IMR-90 (cell line): ENCODE data around the gene MYL12B. TPM values are rescaled to one million over a fixed set of nuclear protein-coding genes. Genes with fewer than 3 reads are reported as not detected.

Experiments
- ATAC-seq: fragments of 200-7000 bp; cut with Tn5 transposase; 2 replicates; pipeline ENCODE4 v1.9.1; 2020; ENCODE audit warnings: low read depth, mild to moderate bottlenecking, moderate library complexity
- BruUV-seq: library from RNA; stranded (reverse); fragments of 400-500 nt; replicated peaks from 2 replicates; lab custom pipeline; 2021; lab: Mats Ljungman, UMichigan
- CTCF ChIA-PET: fragments of 300-600 bp; formaldehyde crosslinking; extraction: SDS; loops from one replicate; lab custom pipeline; 2021; ENCODE audit warnings: antibody characterized with exemption; lab: Yijun Ruan, JAX
- POLR2A ChIA-PET: fragments of 300-600 bp; sonication (Branson Sonifier 250); formaldehyde crosslinking; loops from one replicate; lab custom pipeline; 2022; ENCODE audit warnings: antibody characterized with exemption; ENCODE audit not compliant: unreplicated experiment; lab: Charles Lee
- DNase-seq: peaks from one replicate; pipeline ENCODE4 v3.0.0; 2013
- H2AFZ ChIP-seq: replicated peaks from 2 replicates; pipeline ENCODE3; 2013; ENCODE audit warnings: low read length, mild to moderate bottlenecking; ENCODE audit not compliant: poor library complexity
- H2AK5ac ChIP-seq: 2 replicates; pipeline ENCODE4 v1.6.1; 2013; ENCODE audit warnings: low read depth, low read length, inconsistent platforms
- H2AK9ac ChIP-seq: replicated peaks from 2 replicates; pipeline ENCODE3; 2013; ENCODE audit warnings: mild to moderate bottlenecking, low read depth, low read length, moderate library complexity; ENCODE audit not compliant: poor library complexity
- H2BK120ac ChIP-seq: 2 replicates; pipeline ENCODE4 v1.6.1; 2013; ENCODE audit warnings: low read depth, low read length, inconsistent platforms
- H2BK15ac ChIP-seq: 3 replicates; pipeline ENCODE4 v1.6.1; 2013; ENCODE audit warnings: low read depth, low read length, inconsistent platforms
- H2BK20ac ChIP-seq: 2 replicates; pipeline ENCODE4 v1.6.1; 2013; ENCODE audit warnings: low read depth, mild to moderate bottlenecking, inconsistent platforms, low read length, moderate library complexity
- H2BK5ac ChIP-seq: 2 replicates; pipeline ENCODE4 v1.6.1; 2013; ENCODE audit warnings: mild to moderate bottlenecking, low read depth, low read length, inconsistent platforms; ENCODE audit not compliant: poor library complexity, severe bottlenecking
- H3K14ac ChIP-seq: replicated peaks from 2 replicates; pipeline ENCODE4 v1.6.1; 2013; ENCODE audit warnings: low read depth, low read length, inconsistent platforms
- H3K18ac ChIP-seq: 2 replicates; pipeline ENCODE4 v1.6.1; 2013; ENCODE audit warnings: low read depth, low read length, control low read depth
- H3K23ac ChIP-seq: 2 replicates; pipeline ENCODE4 v1.6.1; 2013; ENCODE audit warnings: low read depth, low read length, inconsistent platforms
- H3K27ac ChIP-seq: 2 replicates; pipeline ENCODE4 v1.5.1; 2013; ENCODE audit warnings: mild to moderate bottlenecking, control low read depth, low read length; ENCODE audit not compliant: insufficient read depth
- H3K27me3 ChIP-seq: 2 replicates; pipeline ENCODE4 v1.6.1; 2013; ENCODE audit warnings: low read length; ENCODE audit not compliant: control insufficient read depth, insufficient read depth
- H3K36me3 ChIP-seq: 2 replicates; pipeline ENCODE4 v1.6.1; 2013; ENCODE audit warnings: low read length, mixed read lengths; ENCODE audit not compliant: control insufficient read depth, insufficient read depth
- H3K4ac ChIP-seq: 2 replicates; pipeline ENCODE4 v1.6.1; 2013; ENCODE audit warnings: low read depth, low read length, inconsistent platforms
- H3K4me1 ChIP-seq: 2 replicates; pipeline ENCODE4 v1.6.1; 2013; ENCODE audit warnings: low read length, mixed read lengths; ENCODE audit not compliant: control insufficient read depth, insufficient read depth
- H3K4me2 ChIP-seq: 2 replicates; pipeline ENCODE4 v1.6.1; 2013; ENCODE audit warnings: low read depth, mild to moderate bottlenecking, control low read depth, low read length, moderate library complexity
- H3K4me3 ChIP-seq: 2 replicates; pipeline ENCODE4 v1.5.1; 2013; ENCODE audit warnings: low read depth, mild to moderate bottlenecking, control low read depth, low read length, moderate library complexity; ENCODE audit not compliant: insufficient read depth
- H3K56ac ChIP-seq: 2 replicates; pipeline ENCODE4 v1.6.1; 2013; ENCODE audit warnings: low read length, inconsistent platforms; ENCODE audit not compliant: insufficient read depth; ENCODE audit errors: extremely low read depth
- H3K79me1 ChIP-seq, 2 experiments: 2 replicates each; pipeline ENCODE4 v1.6.1; 2013; ENCODE audit warnings: low read length in 2 of 2, inconsistent platforms in 1 of 2, low read depth in 1 of 2
- H3K9ac ChIP-seq: 2 replicates; pipeline ENCODE4 v1.6.1; 2013; ENCODE audit warnings: low read depth, low read length, control low read depth
- H3K9me1 ChIP-seq: 2 replicates; pipeline ENCODE4 v1.6.1; 2013; ENCODE audit warnings: low read length, inconsistent platforms; ENCODE audit not compliant: insufficient read depth
- H3K9me3 ChIP-seq: 2 replicates; pipeline ENCODE4 v1.6.1; 2013; ENCODE audit warnings: low read length; ENCODE audit not compliant: control insufficient read depth, insufficient read depth
- H4K20me1 ChIP-seq: 2 replicates; pipeline ENCODE4 v1.6.1; 2013; ENCODE audit warnings: low read length, inconsistent platforms; ENCODE audit not compliant: insufficient read depth
- H4K5ac ChIP-seq: 2 replicates; pipeline ENCODE4 v1.6.1; 2013; ENCODE audit warnings: mild to moderate bottlenecking, low read depth, low read length, control low read depth
- H4K8ac ChIP-seq, 2 experiments: 2 replicates each; pipeline ENCODE4 v1.6.1; 2013; ENCODE audit warnings: low read depth in 2 of 2, low read length in 2 of 2, control low read depth in 1 of 2, inconsistent platforms in 1 of 2
- H4K91ac ChIP-seq: 2 replicates; pipeline ENCODE4 v1.6.1; 2013; ENCODE audit warnings: low read depth, low read length, inconsistent platforms; ENCODE audit not compliant: insufficient read depth
- BHLHE40 ChIP-seq: fragments of 150-350 bp; IDR thresholded peaks from 2 replicates; pipeline ENCODE4 v1.6.1; 2016; ENCODE audit warnings: mild to moderate bottlenecking, low read depth, low read length
- CEBPB ChIP-seq: IDR thresholded peaks from 2 replicates; pipeline ENCODE4 v1.6.1; 2012; ENCODE audit warnings: low read depth, low read length, improper control_type of control experiment
- CTCF ChIP-seq: conservative IDR thresholded peaks from 2 replicates; pipeline ENCODE4 v1.5.1; 2012; ENCODE audit warnings: mild to moderate bottlenecking, low read depth, low read length, improper control_type of control experiment
- ELK1 ChIP-seq: fragments of 150-350 bp; IDR thresholded peaks from 2 replicates; pipeline ENCODE4 v1.6.1; 2016; ENCODE audit warnings: low read depth, mild to moderate bottlenecking, low read length, moderate library complexity, borderline replicate concordance
- MAFK ChIP-seq: IDR thresholded peaks from 2 replicates; pipeline ENCODE4 v1.6.1; 2012; ENCODE audit warnings: low read depth, low read length, improper control_type of control experiment
- MAZ ChIP-seq: IDR thresholded peaks from 2 replicates; pipeline ENCODE4 v1.6.1; 2012; ENCODE audit warnings: low read depth, mild to moderate bottlenecking, low read length, improper control_type of control experiment, moderate library complexity, borderline replicate concordance
- NFE2L2 ChIP-seq: fragments of 150-350 bp; IDR thresholded peaks from 2 replicates; pipeline ENCODE4 v1.6.1; 2016; ENCODE audit warnings: low read depth, mild to moderate bottlenecking, low read length
- POLR2A ChIP-seq: IDR thresholded peaks from 2 replicates; pipeline ENCODE4 v1.6.1; 2012; ENCODE audit warnings: mild to moderate bottlenecking, low read depth, low read length
- RAD21 ChIP-seq: IDR thresholded peaks from 2 replicates; pipeline ENCODE4 v1.6.1; 2012; ENCODE audit warnings: low read length, improper control_type of control experiment
- RCOR1 ChIP-seq: IDR thresholded peaks from 2 replicates; pipeline ENCODE4 v1.6.1; 2012; ENCODE audit warnings: mild to moderate bottlenecking, low read length, improper control_type of control experiment; ENCODE audit not compliant: insufficient replicate concordance
- SMC3 ChIP-seq: fragments of 150-350 bp; IDR thresholded peaks from 2 replicates; pipeline ENCODE4 v1.6.1; 2016; ENCODE audit warnings: low read depth, mild to moderate bottlenecking, antibody characterized with exemption, low read length, moderate library complexity
- USF2 ChIP-seq: fragments of 150-350 bp; IDR thresholded peaks from 2 replicates; pipeline ENCODE4 v1.6.1; 2017; ENCODE audit warnings: mild to moderate bottlenecking, antibody characterized with exemption, low read length, low read depth
- WGBS, 2 experiments: methylation state at CpG; one replicate each; pipeline versions ENCODE4 v1.1.5 to v1.1.7; 2013; ENCODE audit warnings: missing lambda C conversion rate in 2 of 2; ENCODE audit not compliant: insufficient read length in 1 of 2; ENCODE audit errors: extremely low coverage in 2 of 2; 5-methylcytosine and 5-hydroxymethylcytosine counted together
- dilution Hi-C: fragments of 300-500 bp; cut with HindIII; formaldehyde crosslinking; loops from one replicate; pipeline ENCODE4 v1.14.3; 2018; ENCODE audit warnings: low sequenced_read_pairs; ENCODE audit not compliant: unreplicated experiment
- in situ Hi-C: fragments of 300-500 bp; cut with MboI; formaldehyde crosslinking; loops from 3 replicates; pipeline ENCODE4 v1.14.3; 2019; ENCODE audit warnings: low sequenced_read_pairs, inconsistent platforms, mixed read lengths
- intact Hi-C: fragments of 100-400 bp; cut with micrococcal nuclease; formaldehyde crosslinking; loops from 2 replicates; pipeline ENCODE4 v1.10.0; 2022
- polyA plus RNA-seq, 3 experiments: library from polyadenylated mRNA; depleted of rRNA; stranded (reverse); fragments of >200 nt; gene quantifications; 2 replicates each; pipeline ENCODE4 v1.2.3, GENCODE V29; 2012; ENCODE audit warnings: low replicate concordance in 1 of 3
- total RNA-seq: library from RNA; depleted of rRNA; stranded (reverse); fragments of >200 nt; gene quantifications from 2 replicates; pipeline ENCODE4 v1.2.3, GENCODE V29; 2012

Gene MYL12B
- total and polyA plus RNA-seq, 2 of the 4 experiments (the other 2 are of a cell fraction), result 692 to 816 TPM

- H3K9me3 ChIP-seq, result no peaks in the 10 kb centered on the region
- H3K27me3 ChIP-seq, result no peaks in the 10 kb centered on the region
- POLR2A ChIA-PET, result no interaction called here
- no peaks in the 10 kb centered on the region for H3K79me1 ChIP-seq
- no peak overlapping the region for H3K9ac ChIP-seq
- in situ Hi-C loops, result no loop called here
- H2AK5ac ChIP-seq, result no peak overlapping the region
- TF ChIP-seq SMC3 (no peak), POLR2A (no peak), RCOR1 (no peak), CEBPB (no peak), NFE2L2 (no peak), MAZ (no peak), CTCF (no peak), RAD21 (no peak), USF2 (no peak), BHLHE40 (no peak), ELK1 (no peak), MAFK (no peak)
- H2BK5ac ChIP-seq, result no peak overlapping the region
- no peak overlapping the region for H4K5ac ChIP-seq
- 40% methylated on average over 1 of the region's 4 CpGs; no CpG with 5 or more reads in 1 of the 2 experiments for WGBS, 2 experiments
- no peak overlapping the region for H4K8ac ChIP-seq
- intact Hi-C loops, result no loop called here
- no peak overlapping the region for H3K27ac ChIP-seq
- no peak overlapping the region for H3K4ac ChIP-seq
- CTCF ChIA-PET, result no interaction called here
- H3K23ac ChIP-seq, result no peak overlapping the region
- no peak overlapping the region for H3K14ac ChIP-seq
- no peak for DNase-seq
- H2BK20ac ChIP-seq, result no peak overlapping the region
- peaks cover 6% of the 10 kb centered on the region for H3K9me1 ChIP-seq
- no peak overlapping the region for H2BK120ac ChIP-seq
- no peaks in the 10 kb centered on the region for H4K20me1 ChIP-seq
- H2AK9ac ChIP-seq, result no peak overlapping the region
- H3K18ac ChIP-seq, result no peak overlapping the region
- H2AFZ ChIP-seq, result no peak overlapping the region
- ATAC-seq, result no peak
- H2BK15ac ChIP-seq, result no peak overlapping the region
- H3K4me2 ChIP-seq, result no peak overlapping the region
- H3K56ac ChIP-seq, result no peak overlapping the region
- H3K36me3 ChIP-seq, result no peaks in the 10 kb centered on the region
- no peak overlapping the region for H4K91ac ChIP-seq
- no peak overlapping the region for H3K4me3 ChIP-seq
- dilution Hi-C loops, result no loop called here
- no TSS peak for BruUV-seq
- H3K4me1 ChIP-seq, result no peaks in the 10 kb centered on the region; the same call in 1 of the 2 replicates
Measured at GRCh38 chr18:3212657-3213056, 49.3 kb upstream of the MYL12B start.
